NOMO-1 treated with dmso at 0.1 percent for 144 hours (cell line): ENCODE results near the gene DMBX1.

Experiments used
- DNase-seq: peaks from one replicate; lab custom pipeline; 2025; ENCODE audit not compliant: unreplicated experiment; lab: John Stamatoyannopoulos, UW

DMBX1 gene

DNA sequence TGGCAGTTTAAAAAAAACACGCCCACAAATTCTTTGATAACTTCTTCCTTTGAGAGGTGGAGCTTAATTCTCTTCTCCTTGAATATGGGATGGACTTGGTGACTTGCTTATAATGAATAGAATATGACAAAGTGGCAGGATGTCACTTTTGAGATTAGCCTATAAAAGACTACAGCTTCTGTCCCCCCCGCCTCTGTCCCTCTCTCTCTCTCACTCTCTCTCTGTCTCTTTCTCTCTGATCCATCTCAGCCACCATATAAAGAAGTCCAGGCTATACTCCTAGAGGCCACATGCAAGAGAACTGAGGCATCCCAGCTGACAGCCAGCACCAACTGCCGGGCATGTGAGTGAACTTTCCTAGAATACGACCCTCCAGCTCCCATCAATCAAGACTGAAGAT is 7.7 kb upstream of the DMBX1 start:
- no peak for DNase-seq

DNA sequence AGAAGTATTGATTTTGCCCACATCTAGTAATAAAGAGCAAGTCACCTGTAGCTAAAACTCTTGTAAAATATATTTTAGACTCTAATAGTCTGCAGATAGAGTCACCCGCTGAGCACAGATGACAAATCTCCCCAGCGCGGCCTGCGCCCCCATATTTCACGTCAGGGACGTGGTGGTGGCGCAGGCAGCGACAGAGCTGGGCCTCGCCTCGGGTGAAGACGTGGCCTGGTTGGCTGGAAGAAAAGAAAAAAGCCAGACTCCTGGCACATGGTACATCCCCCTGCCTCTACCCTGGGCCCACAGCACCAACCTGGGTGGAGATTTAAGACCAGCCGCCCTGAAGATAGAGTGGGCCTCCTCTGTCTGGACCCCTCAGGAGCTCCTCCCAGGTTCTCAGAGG is 6.0 kb upstream of the DMBX1 start:
- DNase-seq = no peak

DNA sequence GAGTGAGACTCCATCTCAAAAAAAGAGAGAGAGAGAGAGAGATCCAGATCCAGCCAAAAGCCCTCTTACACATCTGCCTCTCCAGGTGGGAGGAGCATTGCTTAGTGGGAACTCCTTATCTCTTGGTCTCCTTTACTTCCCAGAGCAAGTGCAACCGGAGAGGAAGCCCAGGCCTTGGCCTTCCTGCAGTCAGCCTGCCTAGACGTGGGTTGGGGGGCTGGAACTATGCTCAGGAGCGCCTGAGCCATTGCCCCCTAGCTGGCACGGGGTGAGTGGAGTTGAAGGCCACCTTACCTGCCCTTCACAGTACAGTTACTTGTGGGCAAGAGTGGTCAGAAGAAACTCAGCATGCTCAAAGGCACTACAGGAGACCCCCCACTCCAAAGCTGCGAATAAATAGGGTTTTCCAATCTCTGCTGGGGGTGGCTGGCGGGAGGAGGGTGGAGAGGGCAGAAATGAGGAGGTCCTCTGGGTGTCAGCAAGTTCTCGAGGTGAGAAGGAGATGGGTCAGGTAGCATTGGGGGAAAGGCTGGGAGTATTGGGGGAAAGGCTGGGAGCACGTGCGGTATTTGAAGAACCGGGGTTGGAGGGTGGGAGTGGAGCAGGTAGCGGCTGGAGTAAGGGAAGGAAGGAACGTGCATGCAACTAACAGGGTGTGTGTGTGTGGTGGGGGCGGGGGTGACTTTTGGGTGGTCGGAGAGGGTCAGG is 4.7 kb upstream of the DMBX1 start:
- DNase-seq = no peak

DNA sequence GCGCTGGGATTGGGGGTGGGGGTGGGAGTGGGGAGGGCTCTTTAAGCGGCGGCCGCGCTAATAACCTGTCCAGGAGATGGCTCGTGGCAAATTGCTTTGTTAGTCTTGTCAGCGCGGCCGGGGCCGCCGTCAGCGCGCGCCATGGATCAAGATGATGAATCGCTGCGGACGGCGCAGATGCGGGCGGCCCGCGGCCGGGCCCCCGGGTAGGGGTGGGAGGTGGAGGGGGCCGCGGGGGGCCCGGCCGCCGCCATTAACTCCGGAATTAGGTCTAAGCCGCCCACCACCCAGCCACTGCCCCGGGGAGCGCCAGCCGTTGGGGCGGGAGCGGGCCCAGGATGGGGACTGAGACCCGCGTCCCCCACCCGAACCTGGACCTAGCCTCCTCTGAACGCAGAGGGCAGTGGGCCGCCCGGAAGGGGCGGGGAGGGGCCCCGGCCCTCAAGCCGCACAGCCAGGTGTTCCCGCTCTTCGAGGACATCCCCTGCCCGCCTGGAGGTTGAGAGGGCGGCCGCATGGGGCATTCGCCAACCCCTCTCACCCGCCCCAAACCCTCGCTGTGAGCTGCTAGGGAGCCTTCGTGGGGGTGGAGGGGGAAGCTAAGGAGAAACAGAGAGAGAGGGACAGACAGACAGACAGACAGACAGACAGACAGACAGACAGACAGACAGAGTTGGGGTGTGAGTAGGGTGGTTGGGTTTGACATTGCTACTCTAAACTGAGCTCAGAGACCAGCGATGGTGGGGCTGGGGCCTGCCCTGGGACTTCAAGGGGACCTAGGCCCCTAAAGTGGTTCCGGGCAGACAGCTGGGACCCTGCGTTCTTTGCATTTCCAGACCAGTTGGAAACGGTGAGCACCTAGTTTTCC is 3.8 kb upstream of the DMBX1 start:
- DNase-seq = no peak

DNA sequence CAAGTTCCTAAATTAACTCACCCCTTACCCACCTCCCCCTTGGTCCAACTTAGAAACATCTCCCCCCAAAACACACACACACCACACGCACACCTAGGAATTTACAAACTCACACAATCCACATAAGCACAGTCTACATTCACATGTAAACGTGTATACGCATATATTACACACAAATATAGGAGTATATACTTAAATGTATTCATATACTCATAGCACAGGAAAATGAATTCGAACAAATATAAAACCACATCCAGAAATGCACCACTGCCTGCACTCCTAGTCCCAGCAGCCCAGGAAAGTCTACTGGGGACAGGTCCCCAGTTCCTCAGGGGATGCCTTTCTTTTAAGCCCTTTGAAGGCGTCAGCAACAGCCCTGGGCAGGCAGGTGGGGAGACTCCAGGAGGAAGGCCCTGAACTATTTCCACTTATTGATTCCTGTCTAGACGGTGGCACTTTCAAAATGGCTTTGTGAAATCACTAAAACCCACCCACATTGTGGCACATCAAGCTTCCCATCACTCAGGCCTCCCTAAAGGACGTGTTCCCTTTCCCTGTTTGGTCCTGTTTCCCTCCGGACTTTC is 3.1 kb upstream of the DMBX1 start:
- DNase-seq = no peak

DNA sequence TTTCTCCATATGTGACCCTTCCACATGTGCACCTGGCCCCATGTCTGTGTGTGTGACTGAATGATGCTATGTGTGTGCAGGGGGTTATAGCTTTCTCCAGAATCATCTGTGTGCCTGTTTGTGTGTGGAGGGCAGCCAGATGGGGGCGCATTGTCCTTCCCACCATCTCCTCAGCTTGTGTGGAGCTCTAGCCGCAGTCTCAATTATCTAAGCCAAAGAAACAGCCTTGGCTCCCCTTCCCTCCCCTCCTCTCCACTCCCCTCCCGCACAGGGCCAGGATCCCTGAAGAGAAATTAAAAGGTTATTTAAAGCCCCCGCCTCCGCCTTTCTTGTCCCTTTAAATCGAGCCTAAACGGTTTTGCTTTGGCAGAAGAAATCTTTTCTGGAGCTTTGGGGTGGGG is 1.8 kb upstream of the DMBX1 start:
- DNase-seq = no peak

DNA sequence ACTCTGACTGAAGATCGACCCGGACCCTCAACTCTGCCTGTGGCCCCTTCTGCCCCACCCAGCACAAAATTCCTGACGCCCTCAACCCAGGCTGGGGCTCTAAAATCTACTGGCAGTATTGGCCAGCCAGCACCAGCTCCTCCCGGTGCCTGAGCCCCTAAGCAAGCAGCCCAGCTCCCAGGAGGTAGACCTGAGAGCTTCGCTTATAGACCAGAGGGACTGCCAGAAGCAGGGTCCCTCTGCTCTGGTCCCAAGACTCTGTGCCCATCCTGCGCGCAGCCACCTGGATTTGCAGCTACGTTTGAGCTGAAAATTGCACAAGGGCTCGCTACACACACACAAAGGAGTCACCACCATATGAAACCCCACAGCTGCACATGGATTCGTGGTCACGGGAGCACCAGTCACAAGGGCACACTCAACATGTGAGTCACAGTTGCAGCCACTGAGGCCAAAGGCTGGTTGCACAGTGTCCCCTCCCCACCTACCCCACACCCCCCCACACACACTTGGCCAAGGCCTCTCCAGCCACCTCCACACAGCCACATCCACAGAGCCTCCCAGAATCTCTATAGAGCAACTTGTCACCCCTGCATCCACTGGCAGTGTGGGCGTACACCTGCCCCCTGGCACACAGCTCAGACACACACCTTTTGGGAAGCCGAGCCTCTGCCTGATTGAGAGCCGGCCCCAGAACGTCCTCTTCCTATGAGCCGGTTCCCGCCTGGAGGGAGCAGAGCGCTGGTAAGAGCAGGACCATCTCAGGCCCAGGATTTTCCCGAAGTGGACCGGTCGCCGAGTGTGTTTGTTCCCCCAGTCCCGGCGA is 1.1 kb upstream of the DMBX1 start:
- DNase-seq = no peak

DNA sequence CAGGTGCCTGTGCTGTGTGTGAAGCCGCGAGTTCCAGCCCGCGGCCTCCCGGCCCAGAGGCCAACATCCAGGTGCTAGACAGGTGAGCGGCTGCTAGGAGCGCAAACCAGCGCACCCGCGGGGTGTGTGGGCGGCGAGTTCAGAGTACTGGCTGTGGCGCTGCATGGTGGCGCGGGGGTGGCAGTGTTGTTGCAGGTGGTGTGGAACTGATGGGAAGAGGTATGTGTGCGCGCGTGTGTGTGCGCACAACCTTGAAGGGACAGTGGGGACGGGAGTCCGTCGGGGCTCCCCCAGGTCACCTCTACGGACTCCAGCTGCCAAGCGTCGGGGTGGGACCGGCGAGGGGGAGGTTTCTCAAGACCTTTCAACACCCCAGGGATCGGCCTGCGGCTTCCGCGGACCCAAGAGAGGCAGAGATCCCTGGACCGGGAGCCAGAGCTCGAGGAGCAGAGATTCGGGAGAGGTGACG is 433 bp upstream of the DMBX1 start:
- no peak for DNase-seq

DNA sequence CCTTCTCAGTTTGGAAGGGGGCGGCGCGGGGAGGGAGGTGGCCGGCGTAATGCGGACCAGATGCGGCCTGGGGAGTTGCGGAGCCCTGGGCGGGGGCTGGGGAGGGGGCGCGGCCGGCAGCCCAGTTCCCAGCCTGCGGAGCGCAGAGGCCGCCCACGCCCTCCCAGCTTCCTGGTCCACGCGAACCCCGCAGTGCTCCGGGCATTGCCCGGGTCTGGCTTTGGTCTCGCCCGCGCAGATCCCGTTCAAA is 695 bp downstream of the DMBX1 start:
- DNase-seq = no peak

DNA sequence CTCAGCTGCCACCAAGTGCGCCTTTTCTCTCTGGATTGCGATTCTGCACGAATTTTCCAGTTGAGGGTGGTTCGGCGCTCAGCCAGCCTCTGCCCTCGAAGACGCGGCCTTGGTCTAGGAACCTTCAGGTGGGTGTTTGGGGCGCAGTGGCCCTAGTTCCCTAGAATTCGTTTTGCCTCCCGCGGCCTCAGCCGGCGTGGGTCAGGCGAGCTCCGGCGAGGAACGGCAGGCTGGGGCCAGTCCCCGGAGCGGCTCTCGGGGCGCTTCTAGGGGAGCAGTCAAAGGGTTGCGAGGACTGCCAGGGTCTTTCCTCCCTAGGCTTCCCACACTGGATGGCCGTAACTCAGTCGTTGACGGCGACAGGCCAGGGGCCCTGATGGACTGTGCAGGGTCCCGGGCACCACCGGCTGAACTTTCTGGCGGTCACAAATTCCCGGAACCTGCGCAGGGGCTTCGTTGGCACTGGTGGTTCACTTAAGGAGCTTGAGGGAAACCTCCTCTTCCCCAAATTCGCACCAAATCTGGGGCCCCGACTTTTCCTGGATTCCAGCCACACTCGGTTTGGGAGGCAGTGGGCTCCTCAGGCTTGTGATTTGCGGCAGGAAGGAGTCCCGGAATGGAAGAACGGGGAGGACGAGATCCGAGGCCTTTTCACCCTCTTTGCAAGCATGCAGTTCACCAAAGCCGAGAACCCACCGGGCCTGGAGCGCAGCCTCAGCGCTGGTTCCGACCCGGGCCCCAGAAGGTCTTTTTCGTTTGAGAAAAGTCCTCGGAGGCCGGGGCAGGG is 1.2 kb downstream of the DMBX1 start:
- no peak for DNase-seq

DNA sequence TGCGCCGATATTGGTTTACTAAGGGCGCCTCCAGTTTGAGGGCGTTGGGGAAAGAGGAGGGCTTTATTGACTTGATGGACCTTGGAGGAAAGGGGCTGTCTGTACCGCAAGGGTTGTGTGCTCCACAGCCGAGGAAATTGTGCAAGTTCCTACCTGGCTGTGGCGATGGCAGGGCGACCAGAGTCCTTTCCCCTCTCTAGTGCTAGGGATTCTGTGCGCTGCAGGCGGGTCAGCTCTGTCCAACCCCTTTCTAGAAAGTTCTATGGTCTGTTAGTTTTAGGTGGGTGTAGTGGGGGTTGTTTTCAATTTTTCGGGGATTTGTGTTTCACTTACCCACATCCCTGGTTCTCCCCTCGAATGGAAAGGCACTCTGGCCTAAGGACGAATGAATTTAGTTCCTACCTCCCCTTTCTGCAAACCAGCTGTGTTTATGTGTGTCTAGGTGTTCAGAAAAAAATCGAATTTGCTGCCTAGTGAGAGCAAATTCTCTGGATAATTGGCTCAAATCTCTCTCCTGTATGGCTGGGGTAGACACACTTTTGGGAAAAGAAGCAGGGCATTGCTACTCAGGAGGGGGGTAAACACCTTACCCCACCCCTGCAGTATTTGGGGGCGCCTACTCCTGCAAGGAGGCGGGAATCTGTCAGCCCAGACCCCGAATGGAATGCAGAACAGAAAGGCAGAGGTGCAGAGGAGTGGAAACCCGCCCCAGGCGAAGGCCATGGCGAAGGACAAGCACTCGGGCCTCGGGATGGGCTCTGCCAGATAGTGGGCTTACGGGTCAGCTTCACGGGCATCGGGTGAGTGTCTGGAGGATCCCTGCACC is 2.0 kb downstream of the DMBX1 start:
- no peak for DNase-seq

DNA sequence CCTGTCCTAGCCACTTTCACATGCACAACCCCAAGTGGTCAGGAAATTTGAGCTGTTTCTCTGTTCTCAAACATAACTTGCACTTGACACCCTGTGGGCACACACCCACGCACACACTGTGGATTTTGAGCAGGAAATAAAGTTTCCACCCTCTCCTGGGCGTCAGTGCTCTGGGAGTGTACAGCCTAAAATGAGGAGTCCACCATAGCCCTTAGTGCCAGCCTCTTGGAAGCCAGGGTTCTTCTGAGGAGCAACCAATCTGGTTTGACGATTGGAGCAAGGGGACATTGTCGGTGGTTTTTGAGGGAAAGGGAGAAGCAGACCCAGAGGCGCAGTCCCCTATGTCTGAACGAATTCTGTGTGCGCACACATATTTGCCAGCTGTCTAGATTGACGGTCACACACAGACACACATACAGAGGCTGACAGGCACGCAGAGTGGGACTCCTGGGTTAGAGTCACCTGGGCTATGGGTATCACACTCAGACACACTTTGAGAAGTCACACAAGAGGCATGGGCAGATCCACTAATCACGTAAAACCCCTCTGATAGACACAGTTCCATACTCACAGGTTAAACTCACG is 2.7 kb downstream of the DMBX1 start:
- DNase-seq = no peak

DNA sequence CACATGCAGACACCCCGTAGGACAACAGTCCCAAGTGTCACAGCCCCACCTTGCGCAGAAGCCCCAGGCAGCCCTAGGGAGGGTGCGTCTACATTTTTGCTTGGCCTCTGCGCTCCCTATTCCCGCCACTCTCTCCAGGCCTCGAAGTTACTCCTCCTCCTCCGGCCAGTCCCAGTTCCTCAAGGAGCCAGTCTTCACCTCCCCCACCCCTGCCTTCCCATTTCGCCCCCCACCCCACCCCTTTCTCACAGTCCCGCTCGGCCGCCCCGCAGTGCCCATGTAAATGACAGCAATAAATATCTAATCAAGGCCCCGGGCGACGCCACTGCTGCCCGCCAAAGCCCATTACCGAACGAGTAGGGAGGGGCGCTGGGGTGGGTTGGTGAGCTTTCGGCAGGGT is 3.2 kb downstream of the DMBX1 start:
- DNase-seq = no peak

DNA sequence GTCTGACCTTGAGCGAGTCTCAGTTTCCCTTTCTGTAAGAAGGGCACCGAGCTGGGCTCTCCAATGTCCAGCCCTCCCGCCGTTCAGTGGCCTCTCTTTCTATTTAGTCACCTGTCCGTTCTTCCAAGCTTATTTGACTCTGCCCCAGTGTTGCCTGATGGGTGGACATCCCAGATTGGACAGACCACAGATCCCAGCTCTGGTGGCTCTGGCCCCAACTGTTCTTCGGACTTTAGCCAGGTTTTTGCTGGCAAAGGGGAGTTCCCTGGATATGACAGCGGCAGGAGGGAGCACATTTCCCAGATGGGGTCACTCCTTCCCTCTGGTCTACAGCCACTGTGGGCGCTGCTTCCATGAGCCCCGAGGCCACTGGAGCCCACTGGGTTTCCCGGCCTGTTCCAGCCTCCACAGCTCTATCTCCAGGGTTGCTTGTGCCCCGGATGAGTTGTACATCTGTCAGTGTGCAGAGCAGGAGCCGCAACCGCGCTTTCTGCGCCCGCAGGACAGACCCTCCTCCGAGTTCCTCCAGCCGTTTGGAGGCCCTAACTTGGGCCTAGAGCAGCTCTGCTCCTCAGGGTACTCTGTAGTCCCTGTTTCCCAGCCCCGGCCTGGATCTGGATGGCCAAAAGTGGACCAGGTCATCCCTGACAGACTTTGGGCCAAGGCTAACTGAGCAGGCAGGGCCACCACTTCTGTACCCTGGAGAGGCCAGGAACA is 3.8 kb downstream of the DMBX1 start:
- DNase-seq = no peak

DNA sequence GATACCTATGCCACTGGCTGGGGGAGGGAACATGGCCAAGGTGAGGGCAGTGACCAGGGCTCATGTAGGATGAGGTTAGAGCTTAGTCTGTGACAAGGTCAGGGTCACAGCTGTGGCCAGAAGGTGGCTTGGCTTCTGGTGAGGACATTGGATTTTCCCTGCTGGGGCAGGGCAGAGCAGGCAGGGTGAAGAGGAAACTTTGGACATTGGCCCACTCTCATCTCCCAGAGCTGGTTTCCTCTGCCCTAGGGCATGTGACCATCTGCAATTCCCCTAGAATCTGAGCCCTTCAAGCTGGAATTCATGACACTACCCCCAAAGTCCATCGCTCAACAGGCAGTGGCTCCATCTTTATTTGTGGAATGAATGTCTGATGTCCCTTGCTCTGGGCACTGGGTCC is 5.3 kb downstream of the DMBX1 start:
- no peak for DNase-seq

DNA sequence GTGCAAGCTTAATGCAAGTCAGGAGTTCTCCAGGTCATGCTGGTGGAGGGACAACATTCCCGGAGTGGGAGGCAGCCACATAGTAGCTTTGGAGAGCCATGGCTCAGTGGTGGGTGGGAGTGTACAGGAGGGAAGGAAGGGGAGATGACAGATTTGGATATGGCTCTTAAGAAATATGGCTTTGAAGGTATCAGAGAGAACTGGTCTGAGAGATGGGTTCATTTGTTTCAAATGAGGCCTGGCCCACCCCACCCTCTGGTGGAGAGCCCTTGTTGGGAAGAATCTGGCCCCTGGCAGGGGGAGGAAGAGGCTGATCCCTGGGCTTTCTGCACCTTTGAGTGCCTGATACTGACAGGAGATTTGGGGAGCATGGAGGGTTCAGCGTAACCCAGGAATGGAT is 6.1 kb downstream of the DMBX1 start:
- no peak for DNase-seq

DNA sequence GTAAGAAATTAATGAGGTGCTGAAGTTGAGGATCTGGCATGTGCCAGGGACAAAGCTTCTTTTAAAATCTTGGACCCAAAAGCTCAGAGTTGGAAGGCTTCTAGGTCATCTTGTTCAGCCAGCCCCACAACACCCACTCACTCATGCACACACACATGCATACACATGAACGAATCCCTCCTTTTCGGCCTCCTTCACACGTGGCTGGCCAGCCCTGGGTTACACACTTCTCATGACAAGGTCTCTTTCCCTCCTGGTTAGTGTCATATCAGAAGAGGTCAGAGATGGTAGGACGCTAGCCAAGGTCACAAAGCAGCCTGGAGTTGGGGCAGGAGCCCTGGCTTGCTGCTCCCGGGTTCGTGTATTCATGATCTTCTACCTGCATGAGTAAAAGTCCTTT is 6.9 kb downstream of the DMBX1 start:
- DNase-seq = no peak

DNA sequence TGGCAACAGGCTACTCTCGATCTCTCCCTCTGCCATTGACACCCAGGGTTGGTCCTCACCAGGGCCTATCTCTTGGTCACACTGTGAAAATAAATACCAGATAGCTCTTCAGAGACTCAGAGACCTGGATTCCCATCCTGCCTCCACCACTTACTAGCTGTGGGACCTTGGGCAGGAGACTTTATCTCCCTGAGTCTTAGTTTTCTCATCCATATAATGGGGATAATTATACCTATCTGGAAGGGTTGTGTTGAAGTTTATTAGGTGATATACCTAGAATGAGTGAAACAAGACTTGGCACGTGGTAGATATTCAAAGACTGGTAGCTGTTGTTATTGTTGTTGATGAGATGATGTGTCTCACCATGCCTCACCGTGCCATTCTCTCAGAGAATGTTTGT is 7.4 kb downstream of the DMBX1 start:
- no peak for DNase-seq

DNA sequence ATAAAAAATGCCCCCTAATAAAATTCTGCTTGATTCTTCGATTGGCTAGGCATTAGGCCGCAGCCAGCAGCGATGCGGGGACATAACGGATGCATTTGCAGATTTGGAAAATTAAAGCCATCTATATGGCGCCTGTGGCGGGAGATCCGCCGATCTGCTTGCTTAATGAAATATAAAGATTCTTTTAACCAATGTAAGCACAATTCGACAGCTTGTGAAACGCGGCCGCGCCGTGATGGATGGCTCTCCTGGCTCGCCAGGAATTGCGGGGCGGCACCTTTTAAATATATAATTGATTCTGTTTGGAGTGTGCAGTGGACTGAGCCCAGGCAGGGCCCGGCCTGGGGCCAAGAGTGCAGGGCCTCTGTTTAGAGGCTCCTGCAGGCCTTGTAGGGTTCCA is 8.0 kb downstream of the DMBX1 start:
- no peak for DNase-seq
